ENCODE data around the gene KCNJ6.

The KCNJ6 gene

GRCh38 chr21:37615962-37616361, 300.3 kb downstream of the KCNJ6 start:
- no peak for DNase-seq (ENCODE audit: low read depth)
- no peak for TF ChIP-seq CTCF (IDR thresholded peaks at IDR 0.05; ENCODE audit: low read length, missing control alignments)
- H3K4me3 ChIP-seq (replicated peaks; ENCODE audit: low read depth, low read length) = no peak overlapping the region

- H3K4me3 ChIP-seq (replicated peaks; ENCODE audit: low read depth, low read length) = no peak overlapping the region
- no peak for TF ChIP-seq CTCF (IDR thresholded peaks at IDR 0.05; ENCODE audit: low read length, missing control alignments)
- no peak for DNase-seq (ENCODE audit: low read depth)
These were observed 301.8 kb downstream of the KCNJ6 start for GRCh38 chr21:37614351-37614875.

GRCh38 chr21:37607081-37607480, 309.2 kb downstream of the KCNJ6 start:
- no peak for DNase-seq (ENCODE audit: low read depth)
- TF ChIP-seq CTCF (IDR thresholded peaks at IDR 0.05; ENCODE audit: low read length, missing control alignments) = no peak
- H3K4me3 ChIP-seq (replicated peaks; ENCODE audit: low read depth, low read length) = no peak overlapping the region

- no peak for DNase-seq (ENCODE audit: low read depth)
These were observed 309.7 kb downstream of the KCNJ6 start for GRCh38 chr21:37606549-37606948.

DNA sequence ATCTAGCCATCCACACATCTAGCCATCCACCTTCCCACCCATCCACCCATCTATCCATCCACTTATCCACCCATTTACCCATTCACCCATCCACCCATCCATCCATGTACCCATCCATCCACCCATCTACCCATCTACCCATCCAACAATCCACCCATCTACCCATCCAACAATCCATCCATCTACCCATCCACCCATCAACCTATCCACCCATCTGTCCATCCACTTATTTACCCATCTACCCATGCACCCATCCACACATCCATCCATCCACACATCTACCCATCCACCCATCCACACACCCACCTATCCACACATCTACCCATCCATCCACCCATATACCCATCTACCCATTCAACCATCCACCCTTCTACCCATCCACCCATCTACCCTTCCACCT, 311.3 kb downstream of the KCNJ6 start:
- H3K4me3 ChIP-seq (replicated peaks; ENCODE audit: low read depth, low read length) = no peak overlapping the region
- no peak for TF ChIP-seq CTCF (IDR thresholded peaks at IDR 0.05; ENCODE audit: low read length, missing control alignments)
- no peak for DNase-seq (ENCODE audit: low read depth)

More at GRCh38 chr21:37606549-37606948, 309.7 kb downstream of the KCNJ6 start:
- no peak for TF ChIP-seq CTCF (IDR thresholded peaks at IDR 0.05; ENCODE audit: low read length, missing control alignments)
- H3K4me3 ChIP-seq (replicated peaks; ENCODE audit: low read depth, low read length) = no peak overlapping the region

- no peak overlapping the region for H3K4me3 ChIP-seq (replicated peaks; ENCODE audit: low read depth, low read length)
- no peak for DNase-seq (ENCODE audit: low read depth)
- no peak for TF ChIP-seq CTCF (IDR thresholded peaks at IDR 0.05; ENCODE audit: low read length, missing control alignments)
These were observed 313.1 kb downstream of the KCNJ6 start for GRCh38 chr21:37603129-37603528.

DNA sequence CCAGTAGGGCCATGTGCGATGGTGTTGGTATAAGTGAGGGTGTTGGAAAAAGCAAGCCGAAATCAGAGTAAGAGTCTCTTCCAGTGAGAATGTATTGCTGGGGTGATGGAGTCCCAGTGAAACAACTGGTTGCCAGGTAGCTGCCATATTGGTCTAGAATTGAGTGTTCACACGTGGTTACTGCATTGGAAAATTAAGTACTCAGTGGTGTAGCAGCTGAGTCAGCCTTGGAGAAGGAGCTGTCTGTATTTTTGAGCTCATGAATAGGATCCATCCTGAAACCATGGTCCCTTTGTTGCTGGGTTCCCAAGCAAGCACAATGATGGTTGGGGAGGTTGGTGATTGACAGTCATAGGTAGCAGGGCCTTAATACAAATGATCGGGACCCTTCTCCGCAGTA, 314.3 kb downstream of the KCNJ6 start:
- no peak for TF ChIP-seq CTCF (IDR thresholded peaks at IDR 0.05; ENCODE audit: low read length, missing control alignments)
- no peak for DNase-seq (ENCODE audit: low read depth)

More for the DNA sequence above, 314.3 kb downstream of the KCNJ6 start:
- no peak overlapping the region for H3K4me3 ChIP-seq (replicated peaks; ENCODE audit: low read depth, low read length)
